Middle frontal gyrus (tissue), 1 donor: Measurements from ENCODE around the gene CHCHD3.
"Not testable (repeated sequence)": the region's sequence is repeated elsewhere in the genome, so short reads cannot be mapped to it uniquely, and the experiment has no call there.

Experiments used
- DNase-seq: peaks from one replicate; pipeline ENCODE4 v3.0.0-alpha.2; 2015; ENCODE audit warnings: low spot score; ENCODE audit errors: extremely low spot score

Gene CHCHD3

GRCh38 chr7:132905136-132905535, 176.8 kb downstream of the CHCHD3 start:
- DNase-seq, result not testable (repeated sequence)

- no peak for DNase-seq
Observed at GRCh38 chr7:132904209-132904608, 177.7 kb downstream of the CHCHD3 start.

- DNase-seq, result not testable (repeated sequence)
Observed at GRCh38 chr7:132902294-132902693, 179.6 kb downstream of the CHCHD3 start.

- no peak for DNase-seq
Observed at GRCh38 chr7:132901241-132901640, 180.6 kb downstream of the CHCHD3 start.

- no peak for DNase-seq
Observed at GRCh38 chr7:132899833-132900232, 182.1 kb downstream of the CHCHD3 start.

- not testable (repeated sequence) for DNase-seq
Observed at GRCh38 chr7:132898641-132899175, 183.2 kb downstream of the CHCHD3 start.

GRCh38 chr7:132897093-132897687, 184.7 kb downstream of the CHCHD3 start:
- DNase-seq, result no peak

GRCh38 chr7:132895231-132895630, 186.7 kb downstream of the CHCHD3 start:
- no peak for DNase-seq

GRCh38 chr7:132893560-132893959, 188.3 kb downstream of the CHCHD3 start:
- no peak for DNase-seq

GRCh38 chr7:132892744-132893143, 189.1 kb downstream of the CHCHD3 start:
- not testable (repeated sequence) for DNase-seq

GRCh38 chr7:132891554-132891953, 190.3 kb downstream of the CHCHD3 start:
- DNase-seq, result no peak

GRCh38 chr7:132882714-132883428, 199.0 kb downstream of the CHCHD3 start:
- no peak for DNase-seq

GRCh38 chr7:132881317-132881716, 200.6 kb downstream of the CHCHD3 start:
- DNase-seq, result no peak

- DNase-seq, result no peak
Observed at GRCh38 chr7:132879579-132879978, 202.3 kb downstream of the CHCHD3 start.

- DNase-seq, result no peak
Observed at GRCh38 chr7:132878204-132878919, 203.5 kb downstream of the CHCHD3 start.

- DNase-seq, result no peak
Observed at GRCh38 chr7:132877573-132877972, 204.3 kb downstream of the CHCHD3 start.

GRCh38 chr7:132876576-132876975, 205.3 kb downstream of the CHCHD3 start:
- no peak for DNase-seq

- DNase-seq, result no peak
Observed at GRCh38 chr7:132872034-132872433, 209.9 kb downstream of the CHCHD3 start.

- DNase-seq, result no peak
Observed at GRCh38 chr7:132871419-132871818, 210.5 kb downstream of the CHCHD3 start.

- no peak for DNase-seq
Observed at GRCh38 chr7:132869166-132869861, 212.6 kb downstream of the CHCHD3 start.

GRCh38 chr7:132866551-132866950, 215.3 kb downstream of the CHCHD3 start:
- DNase-seq, result no peak

- DNase-seq, result no peak
Observed at GRCh38 chr7:132866144-132866531, 215.8 kb downstream of the CHCHD3 start.
